Measurements from ENCODE around the gene MCCC2. TPM values are rescaled to one million over a fixed set of nuclear protein-coding genes. Genes with fewer than 3 reads are reported as not detected.

Gene MCCC2
- total RNA-seq, 3 donors from 2014 or later, result 48.6 to 143 (median 56.4) TPM

DNA sequence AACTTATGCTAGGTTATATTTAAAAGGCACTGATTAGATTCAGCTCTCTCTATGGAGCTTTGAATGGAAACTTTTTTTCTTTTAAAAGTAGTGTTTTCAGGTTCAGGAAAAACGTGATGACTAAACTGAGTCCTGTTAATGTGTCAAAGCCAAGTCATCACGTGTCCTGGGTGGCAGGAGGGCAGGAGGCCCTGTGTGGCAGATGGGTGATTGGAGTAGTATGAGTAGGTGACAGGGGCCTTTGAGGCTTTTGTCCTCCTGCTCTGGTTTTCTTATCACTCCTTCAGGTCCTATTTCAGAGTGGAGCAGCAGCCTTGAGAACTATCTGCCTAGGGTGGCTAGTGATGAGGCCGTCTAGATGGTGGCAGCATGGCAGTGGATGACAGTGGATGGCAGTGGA is 114.3 kb downstream of the MCCC2 start:
- Histone ChIP-seq H3K27ac (no peak overlapping the region), H3K36me3 (no peaks in the 10 kb centered on the region), H3K9me3 (no peaks in the 10 kb centered on the region), H3K4me1 (no peaks in the 10 kb centered on the region), H3K4me3 (no peak overlapping the region), H3K27me3 (no peaks in the 10 kb centered on the region)
- intact Hi-C loops (cut with DNase I; ENCODE audit: low total_unique reads), result loop anchor here (5.0 kb wide), 1 partner anchor 1191 kb away; no protein-coding TSS in a partner anchor
- no peak for DNase-seq (ENCODE audit: low spot score in 2 of 2)
- TF ChIP-seq, protein P1, sequence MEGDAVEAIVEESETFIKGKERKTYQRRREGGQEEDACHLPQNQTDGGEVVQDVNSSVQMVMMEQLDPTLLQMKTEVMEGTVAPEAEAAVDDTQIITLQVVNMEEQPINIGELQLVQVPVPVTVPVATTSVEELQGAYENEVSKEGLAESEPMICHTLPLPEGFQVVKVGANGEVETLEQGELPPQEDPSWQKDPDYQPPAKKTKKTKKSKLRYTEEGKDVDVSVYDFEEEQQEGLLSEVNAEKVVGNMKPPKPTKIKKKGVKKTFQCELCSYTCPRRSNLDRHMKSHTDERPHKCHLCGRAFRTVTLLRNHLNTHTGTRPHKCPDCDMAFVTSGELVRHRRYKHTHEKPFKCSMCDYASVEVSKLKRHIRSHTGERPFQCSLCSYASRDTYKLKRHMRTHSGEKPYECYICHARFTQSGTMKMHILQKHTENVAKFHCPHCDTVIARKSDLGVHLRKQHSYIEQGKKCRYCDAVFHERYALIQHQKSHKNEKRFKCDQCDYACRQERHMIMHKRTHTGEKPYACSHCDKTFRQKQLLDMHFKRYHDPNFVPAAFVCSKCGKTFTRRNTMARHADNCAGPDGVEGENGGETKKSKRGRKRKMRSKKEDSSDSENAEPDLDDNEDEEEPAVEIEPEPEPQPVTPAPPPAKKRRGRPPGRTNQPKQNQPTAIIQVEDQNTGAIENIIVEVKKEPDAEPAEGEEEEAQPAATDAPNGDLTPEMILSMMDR (IDR thresholded peaks at IDR 0.05), result no peak
- no peak for TF ChIP-seq POLR2A (IDR thresholded peaks at IDR 0.05)
- no peak for TF ChIP-seq POLR2AphosphoS5 (IDR thresholded peaks at IDR 0.05)

DNA sequence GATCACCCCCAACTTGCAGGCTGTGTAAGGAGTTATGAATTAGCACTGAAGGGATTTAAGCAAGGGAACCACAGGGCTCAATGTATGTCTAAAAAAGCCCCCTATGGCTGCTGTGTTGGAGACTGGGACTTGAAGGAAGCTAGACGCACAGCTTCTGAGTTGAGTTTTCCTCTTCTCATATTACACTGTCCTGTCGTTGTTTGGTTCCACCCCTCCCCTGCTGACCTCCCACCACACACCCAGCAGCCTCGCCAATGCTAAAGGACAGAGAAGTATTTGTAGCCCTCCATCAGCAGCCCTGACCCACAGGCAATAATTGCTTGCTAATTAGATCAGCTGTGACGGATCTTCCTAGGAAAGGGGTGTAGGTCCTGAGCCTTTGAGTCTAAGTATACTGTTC is 116.8 kb downstream of the MCCC2 start:
- TF ChIP-seq, protein P1 (IDR thresholded peaks at IDR 0.05), result no peak
- TF ChIP-seq POLR2AphosphoS5 (IDR thresholded peaks at IDR 0.05) (no peak), POLR2A (IDR thresholded peaks at IDR 0.05) (no peak)
- no peak for DNase-seq (ENCODE audit: low spot score in 2 of 2)
- Histone ChIP-seq H3K36me3 (no peaks in the 10 kb centered on the region), H3K27me3 (no peaks in the 10 kb centered on the region), H3K4me3 (no peak overlapping the region), H3K4me1 (no peaks in the 10 kb centered on the region), H3K27ac (no peak overlapping the region), H3K9me3 (no peaks in the 10 kb centered on the region)
- intact Hi-C loops (cut with DNase I; ENCODE audit: low total_unique reads), result loop anchor here (5.0 kb wide), 1 partner anchor 1188 kb away; no protein-coding TSS in a partner anchor

DNA sequence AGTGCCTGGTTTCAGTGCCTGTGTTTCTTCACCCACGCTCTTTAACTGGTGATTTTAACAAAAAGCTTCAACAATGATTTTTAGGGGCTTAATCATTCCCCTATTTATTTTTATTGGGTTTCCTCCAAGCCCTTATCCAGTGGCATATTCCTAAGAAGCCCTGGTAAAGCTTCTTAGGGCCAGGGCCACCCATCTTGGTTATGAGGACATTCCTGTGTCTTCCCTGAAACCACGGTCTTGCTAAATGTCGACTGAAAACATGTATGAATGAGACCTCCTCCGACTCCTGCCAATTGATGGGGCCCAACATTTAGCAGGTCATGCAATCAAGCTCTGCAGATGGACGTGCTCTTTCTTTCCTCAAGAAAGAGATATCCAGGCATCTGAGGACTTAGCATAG is 118.3 kb downstream of the MCCC2 start:
- H3K36me3 ChIP-seq, result no peaks in the 10 kb centered on the region
- no peak overlapping the region for H3K4me3 ChIP-seq
- TF ChIP-seq POLR2A (IDR thresholded peaks at IDR 0.05) (no peak), POLR2AphosphoS5 (IDR thresholded peaks at IDR 0.05) (no peak)
- TF ChIP-seq, protein P1 (IDR thresholded peaks at IDR 0.05), result no peak
- H3K4me1 ChIP-seq, result no peaks in the 10 kb centered on the region
- H3K27me3 ChIP-seq, result no peaks in the 10 kb centered on the region
- intact Hi-C loops (cut with DNase I; ENCODE audit: low total_unique reads), result no loop called here
- DNase-seq (ENCODE audit: low spot score in 2 of 2), result no peak
- no peaks in the 10 kb centered on the region for H3K9me3 ChIP-seq
- no peak overlapping the region for H3K27ac ChIP-seq

- H3K4me1 ChIP-seq, result no peaks in the 10 kb centered on the region
- no peak for DNase-seq (ENCODE audit: low spot score in 2 of 2)
- H3K36me3 ChIP-seq, result no peaks in the 10 kb centered on the region
- no peaks in the 10 kb centered on the region for H3K9me3 ChIP-seq
- TF ChIP-seq, protein P1 (IDR thresholded peaks at IDR 0.05), result no peak
- TF ChIP-seq POLR2A (IDR thresholded peaks at IDR 0.05) (no peak), POLR2AphosphoS5 (IDR thresholded peaks at IDR 0.05) (no peak)
- H3K27ac ChIP-seq, result no peak overlapping the region
- no peak overlapping the region for H3K4me3 ChIP-seq
- no peaks in the 10 kb centered on the region for H3K27me3 ChIP-seq
- intact Hi-C loops (cut with DNase I; ENCODE audit: low total_unique reads), result no loop called here
These were observed 119.8 kb downstream of the MCCC2 start for GRCh38 chr5:71706906-71707305.

Other genes with a start within 250 kb of the MCCC2 start
- 100 to 1,000 TPM in 1 of 3 donors, 10 to 100 TPM in 2; 26.4 to 119 (median 41.6) TPM for gene BDP1, start 131.7 kb upstream of the MCCC2 start, total RNA-seq
- not detected for gene CARTPT, start 131.9 kb downstream of the MCCC2 start, total RNA-seq

Measured in breast epithelium (tissue), 4 donors.